ENCODE data around the gene MTG1. TPM values are rescaled to one million over a fixed set of nuclear protein-coding genes. Genes with fewer than 3 reads are reported as not detected.

MTG1 gene
- polyA plus RNA-seq, 3 donors, result 13.0 to 45.8 (median 17.1) TPM

DNA sequence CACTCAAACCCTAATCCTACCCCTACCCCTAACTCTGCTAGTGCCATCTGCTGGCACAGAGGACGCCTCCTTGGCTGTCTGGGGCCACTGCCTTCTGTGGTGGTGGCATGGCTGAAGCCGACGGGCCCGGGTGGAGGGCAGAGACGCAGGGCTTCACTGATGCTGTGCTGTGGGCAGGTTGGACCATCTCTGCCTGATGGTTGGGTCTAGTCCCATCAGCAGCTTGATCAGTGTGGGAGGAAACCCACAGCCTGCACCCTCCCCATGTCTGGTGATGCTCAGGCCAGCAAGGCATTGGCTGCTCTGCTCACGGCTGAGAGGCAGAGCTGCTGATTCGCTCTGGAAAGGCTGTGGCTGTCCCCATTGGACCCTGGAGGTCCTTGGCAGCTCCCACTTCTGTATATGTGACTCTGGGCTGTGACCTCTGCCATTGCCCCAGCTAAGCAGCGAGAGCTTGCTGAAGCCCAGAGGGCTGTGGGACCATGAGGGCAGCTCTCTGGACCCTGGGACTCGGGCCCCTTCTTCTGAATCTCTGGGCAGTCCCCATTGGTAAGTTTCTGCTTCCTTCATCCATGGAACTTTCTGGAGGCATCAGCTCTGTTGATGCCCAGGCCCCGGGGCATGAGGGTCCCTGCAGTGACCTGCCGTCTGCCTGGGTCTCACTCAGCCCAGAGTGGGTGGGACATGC lies 59.7 kb downstream of the MTG1 start, which contains the start of gene SCART1:
Gene SCART1 (plus strand): TSS at position 430 of the 688 bp plus-strand sequence. CDS start 53 bp downstream, at position 483.
- Histone ChIP-seq H3K4me2 (replicated peaks; ENCODE audit: extremely low read depth, low read length, poor library complexity, severe bottlenecking) (no peak within 1 kb of the TSS), H3K27ac (ENCODE audit: low read depth in 1 of 2, low read length in 2 of 2) (no peak within 1 kb of the TSS), H2AFZ (ENCODE audit: insufficient read depth, low read depth, low read length, poor library complexity, severe bottlenecking) (no peak within 1 kb of the TSS), H3K36me3 (replicated peaks in 1 of 2; ENCODE audit: control insufficient read depth in 1 of 2, insufficient read depth in 2 of 2, low read length in 2 of 2) (no peaks in the 10 kb centered on the region), H3K4me3 (replicated peaks in 1 of 3; ENCODE audit: low read depth in 2 of 3, low read length in 3 of 3) (no peak within 1 kb of the TSS), H3K79me2 (ENCODE audit: insufficient read depth, low read length) (no peaks in the 10 kb centered on the region), H3K4me1 (ENCODE audit: control insufficient read depth in 1 of 2, insufficient read depth in 2 of 2, low read length in 2 of 2) (no peaks in the 10 kb centered on the region), H3K9me3 (replicated peaks in 1 of 2; ENCODE audit: control insufficient read depth in 1 of 2, insufficient read depth in 1 of 2, low read length in 2 of 2) (peaks cover 3 to 9% of the 10 kb centered on the region in 2 donors), H3K9ac (ENCODE audit: insufficient read depth, low read length, poor library complexity, severe bottlenecking) (no peak within 1 kb of the TSS), H4K20me1 (ENCODE audit: insufficient read depth, low read length) (no peaks in the 10 kb centered on the region), H3K27me3 (ENCODE audit: control insufficient read depth in 2 of 2, insufficient read depth in 2 of 2, low read length in 2 of 2) (peaks cover 0 to 2% of the 10 kb centered on the region in 2 donors)
- peaks cover 0 to 4% (median 4%) of the 10 kb centered on the region in 3 donors for H3K27me3 Mint-ChIP-seq (ENCODE audit: low read depth in 3 of 3)
- DNase-seq, result no peak
- 94% methylated on average over 11 of the region's 11 CpGs for WGBS (ENCODE audit: insufficient coverage)
- TF ChIP-seq, protein P1, sequence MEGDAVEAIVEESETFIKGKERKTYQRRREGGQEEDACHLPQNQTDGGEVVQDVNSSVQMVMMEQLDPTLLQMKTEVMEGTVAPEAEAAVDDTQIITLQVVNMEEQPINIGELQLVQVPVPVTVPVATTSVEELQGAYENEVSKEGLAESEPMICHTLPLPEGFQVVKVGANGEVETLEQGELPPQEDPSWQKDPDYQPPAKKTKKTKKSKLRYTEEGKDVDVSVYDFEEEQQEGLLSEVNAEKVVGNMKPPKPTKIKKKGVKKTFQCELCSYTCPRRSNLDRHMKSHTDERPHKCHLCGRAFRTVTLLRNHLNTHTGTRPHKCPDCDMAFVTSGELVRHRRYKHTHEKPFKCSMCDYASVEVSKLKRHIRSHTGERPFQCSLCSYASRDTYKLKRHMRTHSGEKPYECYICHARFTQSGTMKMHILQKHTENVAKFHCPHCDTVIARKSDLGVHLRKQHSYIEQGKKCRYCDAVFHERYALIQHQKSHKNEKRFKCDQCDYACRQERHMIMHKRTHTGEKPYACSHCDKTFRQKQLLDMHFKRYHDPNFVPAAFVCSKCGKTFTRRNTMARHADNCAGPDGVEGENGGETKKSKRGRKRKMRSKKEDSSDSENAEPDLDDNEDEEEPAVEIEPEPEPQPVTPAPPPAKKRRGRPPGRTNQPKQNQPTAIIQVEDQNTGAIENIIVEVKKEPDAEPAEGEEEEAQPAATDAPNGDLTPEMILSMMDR (IDR thresholded peaks at IDR 0.05), result no peak
- H3K4me1 Mint-ChIP-seq, result no peaks in the 10 kb centered on the region
- intact Hi-C loops (cut with micrococcal nuclease), result no loop called here
- peaks cover 2 to 10% (median 9%) of the 10 kb centered on the region in 7 donors for H3K9me3 Mint-ChIP-seq
- H3K36me3 Mint-ChIP-seq, result no peaks in the 10 kb centered on the region
- H3K4me3 Mint-ChIP-seq, result no peak within 1 kb of the TSS
- H3K27ac Mint-ChIP-seq, result no peak within 1 kb of the TSS

DNA sequence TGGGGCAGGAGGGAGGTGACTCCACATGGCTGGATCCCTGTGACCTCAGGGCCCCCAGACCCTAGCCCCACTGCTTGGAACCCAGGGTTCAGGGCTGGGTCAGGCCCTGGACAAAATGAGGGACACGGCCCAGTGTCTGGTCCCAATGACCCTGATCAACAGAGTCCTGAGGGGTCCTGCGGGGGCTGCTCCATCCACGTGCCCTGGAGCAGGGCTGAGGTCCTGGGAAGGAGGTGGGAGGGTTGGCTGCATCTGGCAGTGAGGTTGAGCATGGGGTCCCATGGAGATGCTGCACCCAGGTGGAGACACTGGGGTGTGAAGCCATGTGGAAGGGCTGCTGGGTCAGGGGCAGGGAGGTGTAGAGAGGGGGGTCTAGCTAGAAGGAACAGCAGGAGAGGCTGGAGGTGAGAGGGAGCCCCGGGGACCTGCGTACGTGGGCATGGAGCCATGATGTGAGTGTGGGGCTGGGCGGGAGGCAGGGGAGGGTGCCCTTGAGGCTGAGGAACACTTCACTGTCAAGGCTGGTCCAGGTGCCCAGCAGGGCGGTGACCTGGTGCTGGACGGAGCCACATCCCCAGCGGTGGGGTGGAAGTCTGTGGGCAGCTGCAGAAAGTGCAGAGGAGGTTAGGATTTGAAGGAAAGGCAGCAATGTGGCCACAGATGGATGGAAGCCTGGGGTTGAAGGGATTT lies 60.4 kb downstream of the MTG1 start:
- Mint-ChIP-seq H3K4me3 (no peak overlapping the region), H3K27ac (no peak overlapping the region), H3K36me3 (no peaks in the 10 kb centered on the region), H3K27me3 (ENCODE audit: low read depth in 3 of 3) (peaks cover 0 to 6% (median 4%) of the 10 kb centered on the region in 3 donors), H3K4me1 (no peaks in the 10 kb centered on the region), H3K9me3 (peaks cover 2 to 12% (median 3%) of the 10 kb centered on the region in 7 donors)
- Histone ChIP-seq H3K4me1 (ENCODE audit: control insufficient read depth in 1 of 2, insufficient read depth in 2 of 2, low read length in 2 of 2) (no peaks in the 10 kb centered on the region), H3K79me2 (ENCODE audit: insufficient read depth, low read length) (no peaks in the 10 kb centered on the region), H3K9ac (ENCODE audit: insufficient read depth, low read length, poor library complexity, severe bottlenecking) (no peak overlapping the region), H3K4me3 (replicated peaks in 1 of 3; ENCODE audit: low read depth in 2 of 3, low read length in 3 of 3) (no peak overlapping the region), H3K27ac (ENCODE audit: low read depth in 1 of 2, low read length in 2 of 2) (no peak overlapping the region), H4K20me1 (ENCODE audit: insufficient read depth, low read length) (no peaks in the 10 kb centered on the region), H3K27me3 (ENCODE audit: control insufficient read depth in 2 of 2, insufficient read depth in 2 of 2, low read length in 2 of 2) (peaks cover 0 to under 1% of the 10 kb centered on the region in 2 donors), H3K36me3 (replicated peaks in 1 of 2; ENCODE audit: control insufficient read depth in 1 of 2, insufficient read depth in 2 of 2, low read length in 2 of 2) (no peaks in the 10 kb centered on the region), H3K9me3 (replicated peaks in 1 of 2; ENCODE audit: control insufficient read depth in 1 of 2, insufficient read depth in 1 of 2, low read length in 2 of 2) (peaks cover 2 to 3% of the 10 kb centered on the region in 2 donors), H2AFZ (ENCODE audit: insufficient read depth, low read depth, low read length, poor library complexity, severe bottlenecking) (no peak overlapping the region), H3K4me2 (replicated peaks; ENCODE audit: extremely low read depth, low read length, poor library complexity, severe bottlenecking) (no peak overlapping the region)
- 94% methylated on average over 8 of the region's 10 CpGs for WGBS (ENCODE audit: insufficient coverage)
- intact Hi-C loops (cut with micrococcal nuclease), result no loop called here
- DNase-seq, result no peak
- TF ChIP-seq, protein P1 (IDR thresholded peaks at IDR 0.05), result no peak

All from CD14-positive monocyte (primary cell).